ENCODE results near the gene HCAR2. TPM values are rescaled to one million over a fixed set of nuclear protein-coding genes. Genes with fewer than 3 reads are reported as not detected.
"Not testable (repeated sequence)": the region's sequence is repeated elsewhere in the genome, so short reads cannot be mapped to it uniquely, and the experiment has no call there.

HCAR2 gene
- total RNA-seq, 1 experiment from 2014 or later = 2.6 TPM

GRCh38 chr12:122686538-122686937 lies 16.6 kb downstream of the HCAR2 start:
- H3K9me3 ChIP-seq (ENCODE audit: insufficient read depth, low read depth) = no peaks in the 10 kb centered on the region
- TF ChIP-seq, protein P1, sequence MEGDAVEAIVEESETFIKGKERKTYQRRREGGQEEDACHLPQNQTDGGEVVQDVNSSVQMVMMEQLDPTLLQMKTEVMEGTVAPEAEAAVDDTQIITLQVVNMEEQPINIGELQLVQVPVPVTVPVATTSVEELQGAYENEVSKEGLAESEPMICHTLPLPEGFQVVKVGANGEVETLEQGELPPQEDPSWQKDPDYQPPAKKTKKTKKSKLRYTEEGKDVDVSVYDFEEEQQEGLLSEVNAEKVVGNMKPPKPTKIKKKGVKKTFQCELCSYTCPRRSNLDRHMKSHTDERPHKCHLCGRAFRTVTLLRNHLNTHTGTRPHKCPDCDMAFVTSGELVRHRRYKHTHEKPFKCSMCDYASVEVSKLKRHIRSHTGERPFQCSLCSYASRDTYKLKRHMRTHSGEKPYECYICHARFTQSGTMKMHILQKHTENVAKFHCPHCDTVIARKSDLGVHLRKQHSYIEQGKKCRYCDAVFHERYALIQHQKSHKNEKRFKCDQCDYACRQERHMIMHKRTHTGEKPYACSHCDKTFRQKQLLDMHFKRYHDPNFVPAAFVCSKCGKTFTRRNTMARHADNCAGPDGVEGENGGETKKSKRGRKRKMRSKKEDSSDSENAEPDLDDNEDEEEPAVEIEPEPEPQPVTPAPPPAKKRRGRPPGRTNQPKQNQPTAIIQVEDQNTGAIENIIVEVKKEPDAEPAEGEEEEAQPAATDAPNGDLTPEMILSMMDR (conservative IDR thresholded peaks at IDR 0.05) = no peak
- no peak for TF ChIP-seq EZH2 (IDR thresholded peaks at IDR 0.05; ENCODE audit: low read depth)
- H4K20me1 ChIP-seq (ENCODE audit: insufficient read depth) = no peaks in the 10 kb centered on the region
- peaks cover 11% of the 10 kb centered on the region for H3K4me1 ChIP-seq (replicated peaks; ENCODE audit: insufficient read depth)
- H3K4me2 ChIP-seq = no peak overlapping the region
- intact Hi-C loops (cut with micrococcal nuclease; ENCODE audit: unreplicated experiment) = no loop called here
- CTCF ChIA-PET = no interaction called here
- no peak for DNase-seq
- no peak overlapping the region for H3K27ac ChIP-seq
- no peaks in the 10 kb centered on the region for H3K27me3 ChIP-seq (ENCODE audit: insufficient read depth, low read depth)
- H3K9me2 ChIP-seq (ENCODE audit: insufficient read depth) = no peaks in the 10 kb centered on the region
- no TSS peak for BruUV-seq (replicated peaks)
- no peak overlapping the region for H2AFZ ChIP-seq
- H3F3A ChIP-seq (ENCODE audit: insufficient read depth, low read depth) = peaks cover 9% of the 10 kb centered on the region; the same call in 1 of the 2 replicates
- POLR2A ChIA-PET (ENCODE audit: unreplicated experiment) = no interaction called here
- no peaks in the 10 kb centered on the region for H3K36me3 ChIP-seq (ENCODE audit: low read depth)
- no peak overlapping the region for H3K4me3 ChIP-seq
- no peaks in the 10 kb centered on the region for H3K79me2 ChIP-seq (ENCODE audit: low read depth)

DNA sequence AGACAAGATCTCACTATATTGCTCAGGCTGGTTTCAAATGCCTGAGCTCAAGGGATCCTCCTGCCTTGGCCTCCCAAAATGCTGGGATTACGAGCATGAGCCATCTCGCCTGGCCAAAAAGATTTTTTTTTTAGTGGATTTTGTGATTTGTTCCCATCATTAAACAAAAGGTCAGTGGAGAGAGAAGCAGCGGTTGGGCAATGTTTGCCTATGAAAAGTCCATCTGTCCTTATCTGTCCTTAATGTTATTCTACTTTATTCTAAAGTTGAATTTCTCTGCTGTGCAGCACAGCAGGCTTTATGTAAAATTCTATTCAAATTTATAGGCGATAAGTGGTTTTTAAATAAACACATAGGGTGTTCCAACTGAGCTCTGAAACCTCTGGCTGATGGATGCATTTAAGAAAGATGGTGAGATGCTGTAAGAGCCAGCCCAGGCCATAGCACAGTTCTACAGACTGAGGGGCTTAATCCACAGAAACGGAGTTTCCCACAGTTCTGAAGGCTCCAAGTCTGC lies 18.8 kb downstream of the HCAR2 start:
- Histone ChIP-seq H3K4me2 (no peak overlapping the region), H4K20me1 (ENCODE audit: insufficient read depth) (no peaks in the 10 kb centered on the region), H3K4me1 (replicated peaks; ENCODE audit: insufficient read depth) (peaks cover 19% of the 10 kb centered on the region), H3K36me3 (ENCODE audit: low read depth) (no peaks in the 10 kb centered on the region), H3F3A (ENCODE audit: insufficient read depth, low read depth) (peaks cover 16% of the 10 kb centered on the region), H3K9me3 (ENCODE audit: insufficient read depth, low read depth) (no peaks in the 10 kb centered on the region), H3K79me2 (ENCODE audit: low read depth) (no peaks in the 10 kb centered on the region), H3K27me3 (ENCODE audit: insufficient read depth, low read depth) (no peaks in the 10 kb centered on the region), H3K4me3 (no peak overlapping the region), H3K9me2 (ENCODE audit: insufficient read depth) (no peaks in the 10 kb centered on the region), H2AFZ (no peak overlapping the region), H3K27ac (no peak overlapping the region)
- no peak for TF ChIP-seq EZH2 (IDR thresholded peaks at IDR 0.05; ENCODE audit: low read depth)
- ChIA-PET POLR2A (ENCODE audit: unreplicated experiment) (no interaction called here), CTCF (no interaction called here)
- intact Hi-C loops (cut with micrococcal nuclease; ENCODE audit: unreplicated experiment) = no loop called here
- no TSS peak for BruUV-seq (replicated peaks)
- DNase-seq = no peak

DNA sequence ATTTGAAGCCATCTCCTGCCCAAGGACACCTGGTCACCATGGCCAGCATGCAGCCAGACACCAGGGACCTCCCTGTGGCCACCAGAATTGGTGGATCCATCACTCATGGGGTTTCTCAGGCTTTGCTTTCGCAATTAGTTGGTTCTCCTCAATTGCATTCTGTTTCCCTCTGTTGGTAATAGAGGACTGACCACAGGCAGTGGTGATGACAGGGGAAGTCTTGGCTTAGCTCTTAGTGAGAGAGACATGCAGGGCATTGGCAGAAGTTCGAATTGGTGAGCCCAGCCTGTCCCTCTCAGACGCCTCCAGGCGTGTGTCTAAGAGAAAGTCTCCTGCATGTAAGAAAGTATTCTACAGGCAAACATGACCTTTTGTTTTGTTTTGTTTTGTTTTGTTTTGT lies 21.3 kb downstream of the HCAR2 start:
- TF ChIP-seq EZH2 (IDR thresholded peaks at IDR 0.05; ENCODE audit: low read depth) = no peak
- TF ChIP-seq, protein P1 (conservative IDR thresholded peaks at IDR 0.05) = no peak

GRCh38 chr12:122680989-122681388 lies 22.2 kb downstream of the HCAR2 start:
- H3K9me2 ChIP-seq (ENCODE audit: insufficient read depth); H3K36me3 ChIP-seq (ENCODE audit: low read depth); BruUV-seq (replicated peaks); H4K20me1 ChIP-seq (ENCODE audit: insufficient read depth); H2AFZ ChIP-seq; H3K4me2 ChIP-seq; POLR2A ChIA-PET (ENCODE audit: unreplicated experiment); DNase-seq; H3K9me3 ChIP-seq (ENCODE audit: insufficient read depth, low read depth); H3K27me3 ChIP-seq (ENCODE audit: insufficient read depth, low read depth); H3K79me2 ChIP-seq (ENCODE audit: low read depth); H3K4me3 ChIP-seq; H3K27ac ChIP-seq; intact Hi-C loops (cut with micrococcal nuclease; ENCODE audit: unreplicated experiment): not testable (repeated sequence)
- CTCF ChIA-PET = interaction anchor here (0.7 kb wide), 1 partner anchor 589 kb away, joined by 3 read pairs; no protein-coding TSS in a partner anchor
- H3K4me1 ChIP-seq (replicated peaks; ENCODE audit: insufficient read depth) = peaks cover 42% of the 10 kb centered on the region
- peaks cover 26% of the 10 kb centered on the region for H3F3A ChIP-seq (ENCODE audit: insufficient read depth, low read depth)

More for the DNA sequence above, 21.3 kb downstream of the HCAR2 start:
- Histone ChIP-seq H3K9me3 (ENCODE audit: insufficient read depth, low read depth) (no peaks in the 10 kb centered on the region), H3K4me3 (no peak overlapping the region), H4K20me1 (ENCODE audit: insufficient read depth) (no peaks in the 10 kb centered on the region), H3K36me3 (ENCODE audit: low read depth) (no peaks in the 10 kb centered on the region), H3F3A (ENCODE audit: insufficient read depth, low read depth) (peaks cover 26% of the 10 kb centered on the region), H3K9me2 (ENCODE audit: insufficient read depth) (no peaks in the 10 kb centered on the region), H3K27ac (no peak overlapping the region), H2AFZ (no peak overlapping the region), H3K27me3 (ENCODE audit: insufficient read depth, low read depth) (no peaks in the 10 kb centered on the region), H3K79me2 (ENCODE audit: low read depth) (no peaks in the 10 kb centered on the region), H3K4me2 (no peak overlapping the region), H3K4me1 (replicated peaks; ENCODE audit: insufficient read depth) (peaks cover 42% of the 10 kb centered on the region)
- DNase-seq = peak in 1 of 2 experiments; percentile 40
- BruUV-seq (replicated peaks) = no TSS peak
- ChIA-PET CTCF (no interaction called here), POLR2A (ENCODE audit: unreplicated experiment) (no interaction called here)
- intact Hi-C loops (cut with micrococcal nuclease; ENCODE audit: unreplicated experiment) = no loop called here

DNA sequence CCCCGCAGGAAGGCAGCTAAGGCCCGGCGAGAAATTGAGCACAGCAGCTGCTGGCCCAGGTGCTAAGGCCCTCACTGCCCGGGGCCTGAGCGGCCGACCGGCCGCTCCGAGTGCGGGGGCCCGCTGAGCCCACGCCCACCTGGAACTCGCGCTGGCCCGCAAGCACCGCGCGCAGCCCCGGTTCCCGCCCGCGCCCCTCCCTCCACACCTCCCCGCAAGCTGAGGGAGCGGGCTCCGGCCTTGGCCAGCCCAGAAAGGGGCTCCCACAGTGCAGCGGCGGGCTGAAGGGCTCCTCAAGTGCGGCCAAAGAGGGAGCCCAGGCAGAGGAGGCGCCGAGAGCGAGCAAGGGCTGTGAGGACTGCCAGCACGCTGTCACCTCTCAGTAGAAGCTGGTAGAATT lies 26.4 kb downstream of the HCAR2 start:
- H3K9me2 ChIP-seq (ENCODE audit: insufficient read depth); DNase-seq; H3K36me3 ChIP-seq (ENCODE audit: low read depth); H3K4me3 ChIP-seq; POLR2A ChIA-PET (ENCODE audit: unreplicated experiment); BruUV-seq (replicated peaks); H3K9me3 ChIP-seq (ENCODE audit: insufficient read depth, low read depth); H3K79me2 ChIP-seq (ENCODE audit: low read depth); H3K4me2 ChIP-seq; H3K27ac ChIP-seq; H4K20me1 ChIP-seq (ENCODE audit: insufficient read depth); H2AFZ ChIP-seq; H3K27me3 ChIP-seq (ENCODE audit: insufficient read depth, low read depth): not testable (repeated sequence)
- Histone ChIP-seq H3F3A (ENCODE audit: insufficient read depth, low read depth) (peaks cover 19% of the 10 kb centered on the region), H3K4me1 (replicated peaks; ENCODE audit: insufficient read depth) (peaks cover 34% of the 10 kb centered on the region)
- CTCF ChIA-PET = interaction anchor here (0.6 kb wide), 1 partner anchor 19 kb away, joined by 3 read pairs; no protein-coding TSS in a partner anchor
- intact Hi-C loops (cut with micrococcal nuclease; ENCODE audit: unreplicated experiment) = loop anchor here (5.0 kb wide), 1 partner anchor 51 kb away; no protein-coding TSS in a partner anchor

- CTCF ChIA-PET; POLR2A ChIA-PET (ENCODE audit: unreplicated experiment); H3K79me2 ChIP-seq (ENCODE audit: low read depth); H3K27ac ChIP-seq; DNase-seq; H4K20me1 ChIP-seq (ENCODE audit: insufficient read depth); H3K4me3 ChIP-seq; H3K4me2 ChIP-seq; H3K9me2 ChIP-seq (ENCODE audit: insufficient read depth); H2AFZ ChIP-seq; H3K36me3 ChIP-seq (ENCODE audit: low read depth); H3K9me3 ChIP-seq (ENCODE audit: insufficient read depth, low read depth); H3K27me3 ChIP-seq (ENCODE audit: insufficient read depth, low read depth); BruUV-seq (replicated peaks): not testable (repeated sequence)
- H3F3A ChIP-seq (ENCODE audit: insufficient read depth, low read depth) = peaks cover 16% of the 10 kb centered on the region
- intact Hi-C loops (cut with micrococcal nuclease; ENCODE audit: unreplicated experiment) = loop anchor here (5.0 kb wide), 1 partner anchor 51 kb away; no protein-coding TSS in a partner anchor
- H3K4me1 ChIP-seq (replicated peaks; ENCODE audit: insufficient read depth) = peaks cover 32% of the 10 kb centered on the region
These were observed 27.1 kb downstream of the HCAR2 start for GRCh38 chr12:122676015-122676414.
